Measurements from ENCODE around the gene LSR.

Gene LSR

DNA sequence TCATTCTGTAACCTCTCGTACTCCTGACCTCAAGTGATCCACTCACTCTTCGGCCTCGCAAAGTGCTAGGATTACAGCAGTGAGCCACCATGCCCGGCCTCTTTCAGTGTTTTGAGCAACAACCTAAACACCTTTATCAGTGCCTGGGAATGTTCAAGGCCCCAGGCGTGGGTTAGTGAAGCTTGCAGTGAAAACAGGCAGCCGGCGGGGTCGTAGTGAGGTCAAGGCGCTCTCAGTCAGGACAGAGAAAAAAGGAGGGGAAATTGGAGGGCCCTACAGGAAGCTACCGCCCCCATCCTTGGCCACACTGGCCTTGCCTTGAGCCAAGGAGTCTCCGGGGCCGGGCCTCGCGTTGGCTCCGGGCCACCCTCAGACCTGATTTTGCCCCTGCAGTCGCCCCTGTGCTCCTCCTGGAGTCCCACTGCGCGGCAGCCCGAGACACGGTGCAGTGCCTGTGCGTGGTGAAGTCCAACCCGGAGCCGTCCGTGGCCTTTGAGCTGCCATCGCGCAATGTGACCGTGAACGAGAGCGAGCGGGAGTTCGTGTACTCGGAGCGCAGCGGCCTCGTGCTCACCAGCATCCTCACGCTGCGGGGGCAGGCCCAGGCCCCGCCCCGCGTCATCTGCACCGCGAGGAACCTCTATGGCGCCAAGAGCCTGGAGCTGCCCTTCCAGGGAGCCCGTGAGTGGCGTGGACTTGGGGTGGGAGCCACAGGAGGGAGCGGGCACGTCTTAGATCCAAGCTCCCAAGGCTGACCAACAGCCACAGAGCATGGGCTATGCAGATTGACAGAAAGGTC, 60.9 kb downstream of the LSR start:
- Histone ChIP-seq H3K9me3 (ENCODE audit: control insufficient read depth in 2 of 2, low read length in 2 of 2) (no peaks in the 10 kb centered on the region), H3K27me3 (ENCODE audit: control insufficient read depth in 1 of 2, insufficient read depth in 2 of 2, low read length in 2 of 2) (peaks cover 3 to 9% of the 10 kb centered on the region in 2 donors), H3K4me1 (ENCODE audit: control insufficient read depth, insufficient read depth, low read length) (no peaks in the 10 kb centered on the region), H3K9ac (ENCODE audit: low read length in 2 of 2) (no peak overlapping the region), H3K4me3 (ENCODE audit: low read length in 2 of 2) (no peak overlapping the region), H3K36me3 (ENCODE audit: control insufficient read depth in 2 of 2, insufficient read depth in 2 of 2, low read length in 2 of 2) (no peaks in the 10 kb centered on the region), H3K27ac (ENCODE audit: low read length) (no peak overlapping the region)

DNA sequence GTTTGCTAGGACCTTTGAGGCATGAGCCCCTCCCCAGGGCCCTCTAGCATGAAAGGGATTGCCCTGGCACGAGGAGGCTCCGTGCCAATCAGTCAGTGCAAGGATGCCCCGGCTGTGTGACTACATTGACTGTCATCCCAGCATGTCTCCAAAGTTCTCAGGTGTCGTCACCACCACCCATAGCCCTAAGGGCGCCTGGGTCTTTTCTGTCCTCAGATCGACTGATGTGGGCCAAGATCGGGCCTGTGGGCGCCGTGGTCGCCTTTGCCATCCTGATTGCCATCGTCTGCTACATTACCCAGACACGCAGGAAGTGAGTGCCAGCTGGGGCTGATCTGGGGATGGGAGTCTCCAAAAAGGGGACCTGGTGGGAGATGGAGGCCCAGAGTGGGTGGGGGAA, 61.5 kb downstream of the LSR start:
- H3K36me3 ChIP-seq (ENCODE audit: control insufficient read depth in 2 of 2, insufficient read depth in 2 of 2, low read length in 2 of 2) = no peaks in the 10 kb centered on the region
- no peaks in the 10 kb centered on the region for H3K4me1 ChIP-seq (ENCODE audit: control insufficient read depth, insufficient read depth, low read length)
- H3K9ac ChIP-seq (ENCODE audit: low read length in 2 of 2) = no peak overlapping the region
- no peaks in the 10 kb centered on the region for H3K9me3 ChIP-seq (ENCODE audit: control insufficient read depth in 2 of 2, low read length in 2 of 2)
- peaks cover 3 to 6% of the 10 kb centered on the region in 2 donors for H3K27me3 ChIP-seq (ENCODE audit: control insufficient read depth in 1 of 2, insufficient read depth in 2 of 2, low read length in 2 of 2)
- no peak overlapping the region for H3K27ac ChIP-seq (ENCODE audit: low read length)
- no peak overlapping the region for H3K4me3 ChIP-seq (ENCODE audit: low read length in 2 of 2)

DNA sequence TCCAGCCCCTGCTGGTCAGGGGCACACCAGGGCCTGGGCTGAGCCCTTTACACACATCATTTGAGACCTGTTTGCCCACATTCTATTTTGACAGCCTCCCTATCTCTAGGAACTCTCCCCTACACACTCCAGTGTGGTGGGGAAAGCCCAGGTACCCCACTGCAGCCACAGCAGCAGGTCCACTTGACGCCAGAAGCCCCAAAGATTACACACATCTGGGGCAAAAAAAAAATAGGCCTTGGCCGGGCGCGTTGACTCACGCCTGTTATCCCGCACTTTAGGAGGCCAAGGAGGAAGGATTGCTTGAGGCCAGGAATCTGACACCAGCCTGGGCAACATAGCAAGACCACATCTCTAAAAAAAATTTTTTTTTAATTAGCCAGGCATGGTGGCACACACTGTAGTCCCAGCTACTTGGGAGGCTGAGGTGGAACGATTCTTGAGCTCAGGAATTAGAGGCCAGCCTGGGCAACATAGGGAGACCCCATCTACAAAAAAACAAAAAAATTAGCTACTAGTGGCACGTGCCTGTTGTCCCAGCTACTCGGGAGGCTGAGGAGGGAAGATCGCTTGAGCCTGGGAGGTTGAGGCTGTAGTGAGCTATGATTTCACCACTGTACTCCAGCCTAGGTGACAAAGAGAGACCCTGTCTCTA, 62.1 kb downstream of the LSR start:
- H3K4me1 ChIP-seq (ENCODE audit: control insufficient read depth, insufficient read depth, low read length) = no peaks in the 10 kb centered on the region
- H3K9ac ChIP-seq (ENCODE audit: low read length in 2 of 2) = no peak overlapping the region
- H3K4me3 ChIP-seq (ENCODE audit: low read length in 2 of 2) = no peak overlapping the region
- peaks cover 3 to 6% of the 10 kb centered on the region in 2 donors for H3K27me3 ChIP-seq (ENCODE audit: control insufficient read depth in 1 of 2, insufficient read depth in 2 of 2, low read length in 2 of 2)
- no peaks in the 10 kb centered on the region for H3K9me3 ChIP-seq (ENCODE audit: control insufficient read depth in 2 of 2, low read length in 2 of 2)
- no peaks in the 10 kb centered on the region for H3K36me3 ChIP-seq (ENCODE audit: control insufficient read depth in 2 of 2, insufficient read depth in 2 of 2, low read length in 2 of 2)
- H3K27ac ChIP-seq (ENCODE audit: low read length) = no peak overlapping the region

DNA sequence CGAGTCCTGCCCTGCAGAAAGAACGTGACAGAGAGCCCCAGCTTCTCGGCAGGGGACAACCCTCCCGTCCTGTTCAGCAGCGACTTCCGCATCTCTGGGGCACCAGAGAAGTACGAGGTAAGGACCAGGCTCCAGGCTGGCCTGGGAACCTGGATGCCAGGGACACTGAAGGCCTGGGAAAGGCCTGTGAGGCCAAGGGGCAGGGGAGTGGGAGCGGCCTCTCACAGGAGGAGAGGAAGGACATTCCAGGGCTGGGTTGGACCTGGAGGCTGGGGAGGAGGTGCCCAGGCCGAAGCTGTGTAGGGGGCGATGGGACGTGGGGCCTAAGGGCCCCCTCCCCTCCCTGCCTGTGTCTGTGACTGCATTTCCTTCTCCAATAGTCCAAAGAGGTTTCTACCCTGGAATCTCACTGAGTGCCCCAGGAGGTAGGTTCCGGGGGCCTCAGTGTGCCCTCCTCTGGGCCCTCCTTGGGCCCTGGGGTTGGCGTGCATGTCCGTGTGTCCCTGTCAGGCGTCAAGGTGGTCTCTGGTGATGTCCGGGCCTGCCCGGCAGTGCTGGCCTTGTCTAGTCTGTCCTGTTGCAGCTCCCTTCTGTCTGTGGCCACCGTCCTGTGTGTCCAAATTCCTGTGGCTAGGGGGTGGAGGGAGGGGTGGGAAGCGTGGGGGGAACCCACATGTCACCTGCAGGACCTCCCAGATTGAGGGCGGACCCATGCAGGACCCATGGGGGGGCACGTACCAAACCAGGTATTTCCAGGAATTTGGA, 63.3 kb downstream of the LSR start:
- Histone ChIP-seq H3K36me3 (ENCODE audit: control insufficient read depth in 2 of 2, insufficient read depth in 2 of 2, low read length in 2 of 2) (no peaks in the 10 kb centered on the region), H3K4me3 (ENCODE audit: low read length in 2 of 2) (no peak overlapping the region), H3K27me3 (ENCODE audit: control insufficient read depth in 1 of 2, insufficient read depth in 2 of 2, low read length in 2 of 2) (peaks cover 3 to 9% of the 10 kb centered on the region in 2 donors), H3K27ac (ENCODE audit: low read length) (no peak overlapping the region), H3K9me3 (ENCODE audit: control insufficient read depth in 2 of 2, low read length in 2 of 2) (no peaks in the 10 kb centered on the region), H3K9ac (ENCODE audit: low read length in 2 of 2) (no peak overlapping the region), H3K4me1 (ENCODE audit: control insufficient read depth, insufficient read depth, low read length) (no peaks in the 10 kb centered on the region)

DNA sequence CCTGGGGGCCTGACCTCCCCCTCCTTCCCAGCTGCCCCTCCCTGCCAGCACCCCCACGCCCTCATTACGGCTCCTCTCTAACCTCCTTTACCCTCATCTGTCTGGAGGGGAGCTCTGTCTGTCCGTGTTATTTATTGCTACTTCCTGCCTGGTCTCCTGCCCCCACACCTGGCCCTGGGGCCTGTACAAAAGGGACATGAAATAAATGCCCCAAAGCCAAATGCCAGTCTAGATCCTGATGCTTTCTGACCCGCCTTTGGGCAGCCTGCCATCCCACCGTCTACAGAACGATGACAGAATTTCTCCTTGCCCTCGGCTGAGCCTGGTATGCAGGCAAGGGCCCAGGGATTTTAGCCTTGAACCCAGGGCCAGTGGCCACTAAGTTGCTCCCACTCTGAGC, 64.8 kb downstream of the LSR start:
- H3K9me3 ChIP-seq (ENCODE audit: control insufficient read depth in 2 of 2, low read length in 2 of 2) = no peaks in the 10 kb centered on the region
- no peaks in the 10 kb centered on the region for H3K36me3 ChIP-seq (ENCODE audit: control insufficient read depth in 2 of 2, insufficient read depth in 2 of 2, low read length in 2 of 2)
- H3K27ac ChIP-seq (ENCODE audit: low read length) = no peak overlapping the region
- H3K4me1 ChIP-seq (ENCODE audit: control insufficient read depth, insufficient read depth, low read length) = no peaks in the 10 kb centered on the region
- no peak overlapping the region for H3K9ac ChIP-seq (ENCODE audit: low read length in 2 of 2)
- peaks cover 3 to 6% of the 10 kb centered on the region in 2 donors for H3K27me3 ChIP-seq (ENCODE audit: control insufficient read depth in 1 of 2, insufficient read depth in 2 of 2, low read length in 2 of 2)
- no peak overlapping the region for H3K4me3 ChIP-seq (ENCODE audit: low read length in 2 of 2)

DNA sequence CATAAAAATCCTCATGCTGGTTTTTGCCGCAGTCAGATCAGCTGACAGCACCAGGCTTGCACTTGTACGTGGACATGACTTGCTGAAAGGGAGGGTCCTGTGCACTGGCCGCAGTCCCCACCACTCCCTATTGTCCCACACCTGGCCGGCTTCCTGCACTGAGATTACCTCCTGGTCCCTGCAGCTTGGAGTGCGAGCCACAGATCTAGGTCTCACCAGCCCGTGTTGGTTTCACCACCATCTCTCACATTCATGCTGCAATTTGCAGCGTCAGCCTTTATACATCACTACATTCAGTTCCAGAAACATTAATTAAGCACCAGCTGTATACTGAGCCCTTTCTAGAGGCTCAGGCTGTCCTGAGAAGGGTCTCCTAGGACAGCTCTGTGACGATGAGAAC, 65.2 kb downstream of the LSR start:
- H3K27me3 ChIP-seq (ENCODE audit: control insufficient read depth in 1 of 2, insufficient read depth in 2 of 2, low read length in 2 of 2) = peaks cover 3 to 6% of the 10 kb centered on the region in 2 donors
- H3K4me1 ChIP-seq (ENCODE audit: control insufficient read depth, insufficient read depth, low read length) = no peaks in the 10 kb centered on the region
- H3K9me3 ChIP-seq (ENCODE audit: control insufficient read depth in 2 of 2, low read length in 2 of 2) = no peaks in the 10 kb centered on the region
- H3K27ac ChIP-seq (ENCODE audit: low read length) = no peak overlapping the region
- H3K9ac ChIP-seq (ENCODE audit: low read length in 2 of 2) = no peak overlapping the region
- no peaks in the 10 kb centered on the region for H3K36me3 ChIP-seq (ENCODE audit: control insufficient read depth in 2 of 2, insufficient read depth in 2 of 2, low read length in 2 of 2)
- no peak overlapping the region for H3K4me3 ChIP-seq (ENCODE audit: low read length in 2 of 2)

DNA sequence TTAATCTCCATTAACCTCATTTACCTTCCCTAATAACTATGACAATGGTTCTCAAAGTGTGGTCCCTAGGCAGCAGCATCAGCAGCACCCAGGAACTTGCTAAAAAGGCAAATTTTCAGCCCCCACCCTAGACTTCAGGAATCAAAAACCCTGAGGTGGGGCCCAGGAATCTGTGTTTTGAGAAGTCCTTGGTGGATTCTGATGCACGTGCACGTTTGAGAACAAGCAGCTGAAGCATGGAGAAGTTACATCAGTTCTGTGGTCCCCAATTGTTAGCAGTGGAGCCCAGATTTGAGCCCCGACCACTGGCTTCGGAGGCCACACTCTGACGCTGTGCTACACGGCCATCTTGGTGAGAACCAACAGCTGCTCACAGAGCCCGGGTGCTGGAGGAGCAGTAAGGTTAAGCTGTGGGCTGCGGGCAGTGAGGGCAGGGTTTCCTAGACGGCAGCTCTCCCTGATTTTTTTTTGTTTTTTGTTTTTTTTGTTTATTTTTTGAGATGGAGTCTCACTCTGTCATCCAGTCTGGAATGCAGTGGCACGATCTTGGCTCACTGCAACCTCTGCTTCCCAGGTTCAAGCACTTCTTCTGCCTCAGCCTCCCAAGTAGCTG, 66.2 kb downstream of the LSR start:
- H3K36me3 ChIP-seq (ENCODE audit: control insufficient read depth in 2 of 2, insufficient read depth in 2 of 2, low read length in 2 of 2) = no peaks in the 10 kb centered on the region
- H3K27me3 ChIP-seq (ENCODE audit: control insufficient read depth in 1 of 2, insufficient read depth in 2 of 2, low read length in 2 of 2) = peaks cover 3% of the 10 kb centered on the region in 2 donors
- no peak overlapping the region for H3K27ac ChIP-seq (ENCODE audit: low read length)
- H3K4me1 ChIP-seq (ENCODE audit: control insufficient read depth, insufficient read depth, low read length) = no peaks in the 10 kb centered on the region
- H3K9me3 ChIP-seq (ENCODE audit: control insufficient read depth in 2 of 2, low read length in 2 of 2) = no peaks in the 10 kb centered on the region
- H3K4me3 ChIP-seq (ENCODE audit: low read length in 2 of 2) = no peak overlapping the region
- no peak overlapping the region for H3K9ac ChIP-seq (ENCODE audit: low read length in 2 of 2)

DNA sequence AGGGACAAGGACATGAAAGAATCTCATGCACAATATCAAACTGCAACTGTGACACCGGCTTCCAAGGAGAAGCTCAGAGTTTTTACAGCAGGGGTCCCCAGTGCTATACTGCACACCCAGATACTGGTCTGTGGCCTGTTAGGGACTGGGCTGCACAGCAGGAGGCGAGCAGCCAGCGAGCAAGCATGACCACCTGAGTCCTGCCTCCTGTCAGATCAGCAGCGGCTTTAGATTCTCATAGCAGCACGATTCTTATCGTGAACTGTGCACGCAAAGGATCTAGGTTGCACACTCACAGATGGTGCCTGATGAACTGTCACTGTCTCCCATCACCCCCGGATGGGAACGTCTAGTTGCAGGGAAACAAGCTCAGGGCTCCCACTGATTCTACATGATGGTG, 67.1 kb downstream of the LSR start:
- H3K4me3 ChIP-seq (ENCODE audit: low read length in 2 of 2) = no peak overlapping the region
- H3K9me3 ChIP-seq (ENCODE audit: control insufficient read depth in 2 of 2, low read length in 2 of 2) = no peaks in the 10 kb centered on the region
- H3K27ac ChIP-seq (ENCODE audit: low read length) = no peak overlapping the region
- no peaks in the 10 kb centered on the region for H3K36me3 ChIP-seq (ENCODE audit: control insufficient read depth in 2 of 2, insufficient read depth in 2 of 2, low read length in 2 of 2)
- H3K4me1 ChIP-seq (ENCODE audit: control insufficient read depth, insufficient read depth, low read length) = no peaks in the 10 kb centered on the region
- no peak overlapping the region for H3K9ac ChIP-seq (ENCODE audit: low read length in 2 of 2)
- peaks cover 3 to 4% of the 10 kb centered on the region in 2 donors for H3K27me3 ChIP-seq (ENCODE audit: control insufficient read depth in 1 of 2, insufficient read depth in 2 of 2, low read length in 2 of 2)

DNA sequence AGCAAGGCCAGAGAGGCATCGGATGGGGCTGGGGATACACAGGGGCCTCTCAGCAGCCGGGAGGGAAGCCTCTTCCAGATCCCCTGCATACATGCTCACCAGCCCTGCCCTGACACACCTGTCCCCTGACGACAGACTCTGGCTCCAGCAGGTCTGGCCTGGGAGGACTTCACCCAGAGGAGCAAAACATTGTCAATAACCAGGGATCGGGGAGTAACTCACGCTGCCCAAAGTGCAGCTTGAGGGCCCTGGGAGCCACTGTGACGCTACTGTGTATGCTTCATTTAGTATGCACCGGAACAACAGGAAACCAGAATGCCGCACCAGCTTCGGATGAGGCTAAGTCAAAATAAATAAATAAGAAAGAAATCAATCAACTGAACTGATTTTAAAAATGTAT, 67.8 kb downstream of the LSR start:
- Histone ChIP-seq H3K4me1 (ENCODE audit: control insufficient read depth, insufficient read depth, low read length) (no peaks in the 10 kb centered on the region), H3K27ac (ENCODE audit: low read length) (no peak overlapping the region)

More for the DNA sequence above, 67.8 kb downstream of the LSR start:
- Histone ChIP-seq H3K9ac (ENCODE audit: low read length in 2 of 2) (no peak overlapping the region), H3K9me3 (ENCODE audit: control insufficient read depth in 2 of 2, low read length in 2 of 2) (no peaks in the 10 kb centered on the region), H3K36me3 (ENCODE audit: control insufficient read depth in 2 of 2, insufficient read depth in 2 of 2, low read length in 2 of 2) (no peaks in the 10 kb centered on the region), H3K4me3 (ENCODE audit: low read length in 2 of 2) (no peak overlapping the region), H3K27me3 (ENCODE audit: control insufficient read depth in 1 of 2, insufficient read depth in 2 of 2, low read length in 2 of 2) (peaks cover 3 to 4% of the 10 kb centered on the region in 2 donors)

Measured in stomach smooth muscle (tissue), 2 donors.